DND-41 (cell line): ENCODE results near the gene TMEM258.
A peak's percentile ranks its signal among the peaks of the same experiment; 100 is the strongest.

Source experiments
- ATAC-seq: fragments of 200-7000 bp; cut with Tn5 transposase; 3 replicates; pipeline ENCODE4 v1.9.1; 2021; ENCODE audit warnings: low read depth; ENCODE audit not compliant: insufficient read depth
- DNase-seq: peaks from one replicate; pipeline ENCODE4 v3.0.0-alpha.2; 2020
- H2AFZ ChIP-seq: 2 replicates; pipeline ENCODE4 v1.6.0; 2012; ENCODE audit warnings: low read depth, low read length
- H3K27ac ChIP-seq: 2 replicates; pipeline ENCODE4 v1.5.1; 2012; ENCODE audit warnings: low read length, inconsistent platforms
- H3K27me3 ChIP-seq: fragments of 200-600 bp; sonication (generic); 2 replicates; pipeline ENCODE4 v1.6.0; 2012; ENCODE audit warnings: low read length, mild to moderate bottlenecking, inconsistent platforms; ENCODE audit not compliant: insufficient read depth, poor library complexity
- H3K36me3 ChIP-seq: 2 replicates; pipeline ENCODE4 v1.5.1; 2012; ENCODE audit warnings: low read length, inconsistent platforms; ENCODE audit not compliant: insufficient read depth
- H3K4me1 ChIP-seq: 2 replicates; pipeline ENCODE4 v1.5.1; 2012; ENCODE audit warnings: mild to moderate bottlenecking, low read length; ENCODE audit not compliant: insufficient read depth
- H3K4me2 ChIP-seq: 2 replicates; pipeline ENCODE4 v1.6.0; 2012; ENCODE audit warnings: mild to moderate bottlenecking, moderate library complexity, low read length, inconsistent platforms; ENCODE audit not compliant: insufficient read depth
- H3K4me3 ChIP-seq, 2 experiments: fragments of 200-600 bp in 1 of 2; shearing (Covaris generic) in 1 of 2; 2 replicates each; pipeline ENCODE4 v1.5.1; 2012 to 2016; ENCODE audit warnings: inconsistent platforms in 2 of 2, low read length in 2 of 2, mild to moderate bottlenecking in 2 of 2, low read depth in 1 of 2, moderate library complexity in 1 of 2
- H3K79me2 ChIP-seq: 2 replicates; pipeline ENCODE4 v1.6.0; 2012; ENCODE audit warnings: low read length, inconsistent platforms; ENCODE audit not compliant: insufficient read depth
- H3K9ac ChIP-seq: 2 replicates; pipeline ENCODE4 v1.6.0; 2012; ENCODE audit warnings: low read depth, mild to moderate bottlenecking, inconsistent platforms, low read length, moderate library complexity
- H3K9me3 ChIP-seq: 2 replicates; pipeline ENCODE4 v1.5.1; 2012; ENCODE audit warnings: low read length, moderate library complexity, mild to moderate bottlenecking, inconsistent platforms; ENCODE audit not compliant: insufficient read depth, severe bottlenecking
- H4K20me1 ChIP-seq: 2 replicates; pipeline ENCODE4 v1.6.0; 2012; ENCODE audit warnings: low read length; ENCODE audit not compliant: insufficient read depth
- CTCF ChIP-seq: IDR thresholded peaks from 2 replicates; pipeline ENCODE4 v1.5.1; 2012; ENCODE audit warnings: borderline replicate concordance, low read length, moderate library complexity, mild to moderate bottlenecking; ENCODE audit not compliant: poor library complexity, severe bottlenecking; ENCODE audit errors: extremely low read depth
- EZH2 ChIP-seq: IDR thresholded peaks from 3 replicates; pipeline ENCODE4 v1.6.1; 2012; ENCODE audit warnings: borderline replicate concordance, low read depth, mild to moderate bottlenecking, moderate library complexity, low read length, inconsistent platforms; ENCODE audit not compliant: severe bottlenecking

TMEM258 gene

GRCh38 chr11:61839742-61840141 is 47.3 kb upstream of the TMEM258 start:
- H3K4me1 ChIP-seq, result peaks cover 16% of the 10 kb centered on the region
- no peak overlapping the region for H2AFZ ChIP-seq
- DNase-seq, result no peak
- H3K27ac ChIP-seq, result no peak overlapping the region
- no peaks in the 10 kb centered on the region for H3K9me3 ChIP-seq
- no peak for ATAC-seq
- TF ChIP-seq EZH2, result no peak
- peaks cover 70% of the 10 kb centered on the region for H3K79me2 ChIP-seq
- no peaks in the 10 kb centered on the region for H3K27me3 ChIP-seq
- H3K36me3 ChIP-seq, result peaks cover 88% of the 10 kb centered on the region
- H3K9ac ChIP-seq, result no peak overlapping the region
- no peak overlapping the region for H3K4me2 ChIP-seq
- peaks cover 51% of the 10 kb centered on the region for H4K20me1 ChIP-seq
- H3K4me3 ChIP-seq, result no peak overlapping the region

- Histone ChIP-seq H4K20me1 (peaks cover 51% of the 10 kb centered on the region), H3K79me2 (peaks cover 75% of the 10 kb centered on the region)
These were observed 46.5 kb upstream of the TMEM258 start for GRCh38 chr11:61838921-61839320.

GRCh38 chr11:61838501-61838900 is 46.1 kb upstream of the TMEM258 start:
- no peak for TF ChIP-seq CTCF
- TF ChIP-seq EZH2, result no peak
- H3K79me2 ChIP-seq, result peaks cover 79% of the 10 kb centered on the region
- H3K4me1 ChIP-seq, result peaks cover 29% of the 10 kb centered on the region
- H4K20me1 ChIP-seq, result peaks cover 51% of the 10 kb centered on the region
- no peaks in the 10 kb centered on the region for H3K27me3 ChIP-seq
- no peaks in the 10 kb centered on the region for H3K9me3 ChIP-seq
- H3K4me2 ChIP-seq, result no peak overlapping the region
- H3K4me3 ChIP-seq, result no peak overlapping the region
- no peak overlapping the region; the same call in 1 of the 2 replicates for H3K27ac ChIP-seq
- DNase-seq (no peak), ATAC-seq (no peak)
- peaks cover 81% of the 10 kb centered on the region for H3K36me3 ChIP-seq
- no peak overlapping the region for H3K9ac ChIP-seq
- no peak overlapping the region for H2AFZ ChIP-seq

More at GRCh38 chr11:61838921-61839320, 46.5 kb upstream of the TMEM258 start:
- ATAC-seq (no peak), DNase-seq (no peak)
- no peaks in the 10 kb centered on the region for H3K9me3 ChIP-seq
- no peak overlapping the region for H3K9ac ChIP-seq
- TF ChIP-seq CTCF (no peak), EZH2 (no peak)
- H3K27me3 ChIP-seq, result no peaks in the 10 kb centered on the region
- peaks cover 24% of the 10 kb centered on the region for H3K4me1 ChIP-seq
- H3K4me2 ChIP-seq, result no peak overlapping the region
- H3K36me3 ChIP-seq, result peaks cover 81% of the 10 kb centered on the region
- no peak overlapping the region for H2AFZ ChIP-seq
- H3K27ac ChIP-seq, result no peak overlapping the region; the same call in 1 of the 2 replicates
- no peak overlapping the region for H3K4me3 ChIP-seq

GRCh38 chr11:61837411-61838005 is 45.1 kb upstream of the TMEM258 start:
- peaks cover 39% of the 10 kb centered on the region for H3K4me1 ChIP-seq
- H3K79me2 ChIP-seq, result peaks cover 85% of the 10 kb centered on the region
- no peak overlapping the region for H3K4me3 ChIP-seq
- no peak overlapping the region for H3K4me2 ChIP-seq
- peaks cover 47% of the 10 kb centered on the region for H4K20me1 ChIP-seq
- H3K9ac ChIP-seq, result no peak overlapping the region
- DNase-seq (no peak), ATAC-seq (no peak)
- H2AFZ ChIP-seq, result no peak overlapping the region
- no peak for TF ChIP-seq EZH2
- no peak for TF ChIP-seq CTCF
- no peaks in the 10 kb centered on the region for H3K27me3 ChIP-seq
- no peaks in the 10 kb centered on the region for H3K9me3 ChIP-seq
- peak overlapping the region; percentile 50; the same call in 1 of the 2 replicates for H3K27ac ChIP-seq
- peaks cover 80% of the 10 kb centered on the region for H3K36me3 ChIP-seq
